H1 (cell line): ENCODE data around the gene RGS2. TPM values are rescaled to one million over a fixed set of nuclear protein-coding genes. Genes with fewer than 3 reads are reported as not detected.

ENCODE experiments used
- KDM1A ChIP-seq: fragments of 200-600, 300-600 bp; sonication (generic); IDR thresholded peaks from 2 replicates; pipeline ENCODE4 v1.7.1; 2016; ENCODE audit warnings: mild to moderate bottlenecking, low read length, borderline replicate concordance
- RNF2 ChIP-seq: fragments of 200-900, 300-1000 bp; sonication (generic); IDR thresholded peaks from 2 replicates; pipeline ENCODE4 v1.7.1; 2016; ENCODE audit warnings: borderline replicate concordance, low read depth, mild to moderate bottlenecking, antibody characterized with exemption, low read length; ENCODE audit not compliant: poor library complexity, severe bottlenecking; ENCODE audit errors: missing control alignments
- SUZ12 ChIP-seq: fragments of 200-600 bp; sonication (generic); IDR thresholded peaks from 2 replicates; pipeline ENCODE4 v1.6.1; 2012; ENCODE audit warnings: mild to moderate bottlenecking, inconsistent platforms, low read length, moderate library complexity, mixed read lengths
- polyA plus RNA-seq, 7 experiments: library from polyadenylated mRNA; depleted of rRNA in 3 of 7; stranded (reverse) in 5 of 7; unstranded in 2 of 7; fragments of >200 nt in 5 of 7; fragments of 200-250 nt in 2 of 7; gene quantifications; 1 replicate in 5 of 7; 2 replicates in 1 of 7; 4 replicates in 1 of 7; pipeline versions ENCODE4 v1.2.1 to v1.2.3, GENCODE V29; 2011 to 2013; ENCODE audit warnings: missing spikeins in 2 of 7, mixed read lengths in 2 of 7
- total RNA-seq: library from RNA; stranded (reverse); fragmentation: NEBNext Ultra II Directional; extraction: Animal tissue kit (Norgen Biotek cat#: 25700); gene quantifications from 2 replicates; pipeline ENCODE4 v1.2.1, GENCODE V29; 2021
- TF ChIP-seq, protein P1 (sequence below), 3 experiments: IDR thresholded peaks; 1 replicate in 2 of 3; 2 replicates in 1 of 3; pipeline versions ENCODE4 v1.5.1 to v1.6.1; 2011; ENCODE audit warnings: low read length in 3 of 3, mild to moderate bottlenecking in 3 of 3, inconsistent platforms in 2 of 3, low read depth in 1 of 3, moderate library complexity in 1 of 3; ENCODE audit not compliant: insufficient read depth in 1 of 3; ENCODE audit errors: control extremely low read depth in 1 of 3

The RGS2 gene
- total and polyA plus RNA-seq, 2 of the 8 experiments (the other 6 are each of a cell fraction or from before 2014, with no cell fraction given), result 9.1 to 17.0 TPM

DNA sequence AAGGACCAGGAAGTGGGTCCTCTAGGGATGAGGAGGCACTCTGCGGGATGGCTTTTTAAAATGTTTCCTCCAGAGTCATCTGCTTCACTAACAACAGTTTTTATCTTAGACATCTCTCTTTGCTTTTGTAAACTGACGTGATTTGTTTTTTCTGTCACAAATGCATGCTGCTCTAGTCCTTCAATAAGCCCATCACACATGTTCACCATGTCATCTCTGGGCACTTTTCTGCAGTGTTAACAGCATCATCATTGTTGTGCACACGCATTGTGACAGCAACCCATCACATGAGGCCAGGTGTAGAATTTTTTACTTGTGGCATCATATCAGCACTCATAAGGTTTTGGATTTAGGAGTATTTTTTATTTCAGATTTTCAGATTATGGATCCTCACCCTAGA lies 12.5 kb downstream of the RGS2 start (continued):
- TF ChIP-seq, protein P1, sequence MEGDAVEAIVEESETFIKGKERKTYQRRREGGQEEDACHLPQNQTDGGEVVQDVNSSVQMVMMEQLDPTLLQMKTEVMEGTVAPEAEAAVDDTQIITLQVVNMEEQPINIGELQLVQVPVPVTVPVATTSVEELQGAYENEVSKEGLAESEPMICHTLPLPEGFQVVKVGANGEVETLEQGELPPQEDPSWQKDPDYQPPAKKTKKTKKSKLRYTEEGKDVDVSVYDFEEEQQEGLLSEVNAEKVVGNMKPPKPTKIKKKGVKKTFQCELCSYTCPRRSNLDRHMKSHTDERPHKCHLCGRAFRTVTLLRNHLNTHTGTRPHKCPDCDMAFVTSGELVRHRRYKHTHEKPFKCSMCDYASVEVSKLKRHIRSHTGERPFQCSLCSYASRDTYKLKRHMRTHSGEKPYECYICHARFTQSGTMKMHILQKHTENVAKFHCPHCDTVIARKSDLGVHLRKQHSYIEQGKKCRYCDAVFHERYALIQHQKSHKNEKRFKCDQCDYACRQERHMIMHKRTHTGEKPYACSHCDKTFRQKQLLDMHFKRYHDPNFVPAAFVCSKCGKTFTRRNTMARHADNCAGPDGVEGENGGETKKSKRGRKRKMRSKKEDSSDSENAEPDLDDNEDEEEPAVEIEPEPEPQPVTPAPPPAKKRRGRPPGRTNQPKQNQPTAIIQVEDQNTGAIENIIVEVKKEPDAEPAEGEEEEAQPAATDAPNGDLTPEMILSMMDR (IDR thresholded peaks at IDR 0.05; ENCODE audit: control extremely low read depth in 1 of 3, insufficient read depth in 1 of 3, low read depth in 1 of 3, low read length in 3 of 3), result no peak
- TF ChIP-seq RNF2 (no peak), KDM1A (no peak), SUZ12 (no peak)
